HEK293 (cell line): Measurements from ENCODE around the gene SIRT7.

Source experiments
- BCL11B ChIP-seq: fragments of 450-650 bp; formaldehyde crosslinking; IDR thresholded peaks from 2 replicates; pipeline ENCODE4 v1.5.1; 2016; ENCODE audit warnings: low read depth, missing biosample characterization, missing genetic modification characterization
- FEZF1 ChIP-seq: fragments of 450-650 bp; formaldehyde crosslinking; IDR thresholded peaks from 2 replicates; pipeline ENCODE4 v1.5.1; 2016; ENCODE audit warnings: missing biosample characterization, missing genetic modification characterization
- HOXA7 ChIP-seq: sonication (generic); formaldehyde crosslinking; IDR thresholded peaks from 2 replicates; pipeline ENCODE4 v1.8.1; 2022; ENCODE audit warnings: missing genetic modification reagents, borderline replicate concordance
- HOXC10 ChIP-seq: sonication (generic); formaldehyde crosslinking; IDR thresholded peaks from 2 replicates; pipeline ENCODE4 v1.8.1; 2023; ENCODE audit warnings: mild to moderate bottlenecking, missing genetic modification reagents
- KLF8 ChIP-seq: fragments of 450-650 bp; formaldehyde crosslinking; IDR thresholded peaks from 2 replicates; pipeline ENCODE4 v1.5.1; 2016; ENCODE audit warnings: missing biosample characterization, missing genetic modification characterization
- PRDM1 ChIP-seq: fragments of 450-650 bp; formaldehyde crosslinking; IDR thresholded peaks from 2 replicates; pipeline ENCODE4; 2016; ENCODE audit warnings: missing biosample characterization, missing genetic modification characterization
- SP3 ChIP-seq: fragments of 450-650 bp; formaldehyde crosslinking; IDR thresholded peaks from 2 replicates; pipeline ENCODE4 v1.5.1; 2016; ENCODE audit warnings: missing biosample characterization, missing genetic modification characterization
- ZFP41 ChIP-seq: fragments of 450-650 bp; formaldehyde crosslinking; IDR thresholded peaks from 2 replicates; pipeline ENCODE4 v1.5.1; 2016; ENCODE audit warnings: missing biosample characterization, missing genetic modification characterization, borderline replicate concordance
- ZNF112 ChIP-seq: fragments of 450-650 bp; formaldehyde crosslinking; IDR thresholded peaks from 2 replicates; pipeline ENCODE4 v1.5.0; 2017; ENCODE audit warnings: missing biosample characterization, missing genetic modification characterization
- ZNF155 ChIP-seq: fragments of 450-650 bp; formaldehyde crosslinking; IDR thresholded peaks from 2 replicates; pipeline ENCODE4 v1.5.1; 2016; ENCODE audit warnings: missing biosample characterization, missing genetic modification characterization
- ZNF184 ChIP-seq: fragments of 450-650 bp; IDR thresholded peaks from 2 replicates; pipeline ENCODE4 v1.5.1; 2018; ENCODE audit warnings: missing biosample characterization, mild to moderate bottlenecking, missing genetic modification characterization
- ZNF202 ChIP-seq: fragments of 450-650 bp; formaldehyde crosslinking; IDR thresholded peaks from 2 replicates; pipeline ENCODE4 v1.5.1; 2016; ENCODE audit warnings: missing biosample characterization, missing genetic modification characterization, borderline replicate concordance
- ZNF211 ChIP-seq: fragments of 450-650 bp; formaldehyde crosslinking; IDR thresholded peaks from 2 replicates; pipeline ENCODE4 v1.5.1; 2016; ENCODE audit warnings: low read depth, missing biosample characterization, missing genetic modification characterization
- ZNF223 ChIP-seq: fragments of 450-650 bp; formaldehyde crosslinking; IDR thresholded peaks from 2 replicates; pipeline ENCODE4 v1.5.1; 2016; ENCODE audit warnings: missing biosample characterization, missing genetic modification characterization
- ZNF48 ChIP-seq: fragments of 450-650 bp; formaldehyde crosslinking; IDR thresholded peaks from 2 replicates; pipeline ENCODE4 v1.5.1; 2016; ENCODE audit warnings: missing biosample characterization, missing genetic modification characterization
- ZNF514 ChIP-seq: fragments of 450-650 bp; formaldehyde crosslinking; IDR thresholded peaks from 2 replicates; pipeline ENCODE4 v1.5.1; 2016; ENCODE audit warnings: missing biosample characterization, missing genetic modification characterization
- ZNF521 ChIP-seq: fragments of 450-650 bp; formaldehyde crosslinking; IDR thresholded peaks from 2 replicates; pipeline ENCODE4 v1.5.1; 2017; ENCODE audit warnings: missing biosample characterization, mild to moderate bottlenecking, missing genetic modification characterization
- ZNF529 ChIP-seq: fragments of 450-650 bp; formaldehyde crosslinking; IDR thresholded peaks from 2 replicates; pipeline ENCODE4 v1.5.1; 2017; ENCODE audit warnings: missing genetic modification characterization, missing biosample characterization; ENCODE audit not compliant: insufficient replicate concordance
- ZNF530 ChIP-seq: fragments of 450-650 bp; formaldehyde crosslinking; IDR thresholded peaks from 2 replicates; pipeline ENCODE4 v1.5.1; 2016; ENCODE audit warnings: low read depth, missing biosample characterization, missing genetic modification characterization
- ZXDB ChIP-seq: fragments of 450-650 bp; formaldehyde crosslinking; IDR thresholded peaks from 2 replicates; pipeline ENCODE4 v1.5.1; 2016; ENCODE audit warnings: missing biosample characterization, missing genetic modification characterization
- TF ChIP-seq, protein P1 (sequence below): fragments of 450-650 bp; formaldehyde crosslinking; IDR thresholded peaks from 2 replicates; pipeline ENCODE4 v1.5.1; 2016; ENCODE audit warnings: missing biosample characterization, missing genetic modification characterization, low read depth
- TF ChIP-seq, protein P2 (sequence below): fragments of 450-650 bp; IDR thresholded peaks from 2 replicates; pipeline ENCODE4 v1.5.1; 2018; ENCODE audit warnings: missing biosample characterization, missing genetic modification characterization
- TF ChIP-seq, protein P3 (sequence below): sonication (generic); formaldehyde crosslinking; IDR thresholded peaks from 2 replicates; pipeline ENCODE4 v1.8.1; 2022; ENCODE audit warnings: mild to moderate bottlenecking, moderate library complexity, missing genetic modification reagents
- TF ChIP-seq, protein P4 (sequence below): fragments of 450-650 bp; formaldehyde crosslinking; IDR thresholded peaks from 2 replicates; pipeline ENCODE4 v1.5.1; 2016; ENCODE audit warnings: missing biosample characterization, missing genetic modification characterization
- TF ChIP-seq, protein P5 (sequence below): fragments of 450-650 bp; formaldehyde crosslinking; IDR thresholded peaks from 2 replicates; pipeline ENCODE4 v1.5.1; 2017; ENCODE audit warnings: missing biosample characterization, mild to moderate bottlenecking, missing genetic modification characterization, moderate library complexity
- TF ChIP-seq, protein P6 (sequence below): IDR thresholded peaks from 2 replicates; pipeline ENCODE4 v1.6.1; 2011; ENCODE audit warnings: mild to moderate bottlenecking, low read depth, low read length, borderline replicate concordance
- TF ChIP-seq, protein P7 (sequence below): fragments of 450-650 bp; formaldehyde crosslinking; IDR thresholded peaks from 2 replicates; pipeline ENCODE4 v1.5.1; 2016; ENCODE audit warnings: missing biosample characterization, missing genetic modification characterization

Gene SIRT7

DNA sequence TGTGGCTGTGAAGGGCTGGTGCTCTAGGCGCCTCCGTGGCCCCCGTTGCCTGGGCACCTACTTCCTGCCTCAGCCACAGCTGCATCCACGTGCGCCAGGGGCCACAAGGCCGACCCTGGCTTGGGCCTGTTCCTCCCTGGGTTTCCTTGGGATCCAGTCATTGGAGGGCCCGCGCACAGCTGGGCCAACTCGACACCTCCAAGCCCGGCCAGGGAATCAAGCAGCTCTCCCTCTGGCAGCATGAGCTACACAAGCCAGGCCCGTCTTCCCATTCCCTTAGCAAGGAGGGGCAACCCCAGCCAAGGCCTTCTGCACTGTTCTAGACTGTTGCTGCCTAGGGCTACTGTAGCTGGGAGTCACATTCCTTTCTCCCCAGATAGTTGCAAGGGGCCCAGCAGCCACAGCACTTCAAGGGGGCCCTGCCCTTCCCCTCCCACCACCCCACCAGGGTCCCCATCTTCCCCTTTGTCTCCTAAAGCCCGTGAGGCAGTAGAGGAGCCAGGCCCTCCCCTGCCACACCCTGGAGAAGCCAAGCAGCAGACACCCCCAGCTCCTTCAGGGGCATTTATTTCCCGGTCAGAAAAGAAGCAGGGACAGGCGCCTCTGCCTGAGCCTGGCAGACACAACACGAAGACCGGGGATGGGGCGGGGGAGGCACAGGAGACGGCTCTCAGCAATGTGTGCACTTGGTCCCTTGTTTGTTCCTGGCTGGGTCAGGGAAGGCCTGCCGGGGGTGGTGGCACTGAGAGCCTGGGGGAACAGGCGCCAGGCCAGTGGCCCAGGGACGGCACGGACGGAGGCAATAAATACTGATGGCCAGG, 50.6 kb downstream of the SIRT7 start (continued):
- TF ChIP-seq, protein P1, sequence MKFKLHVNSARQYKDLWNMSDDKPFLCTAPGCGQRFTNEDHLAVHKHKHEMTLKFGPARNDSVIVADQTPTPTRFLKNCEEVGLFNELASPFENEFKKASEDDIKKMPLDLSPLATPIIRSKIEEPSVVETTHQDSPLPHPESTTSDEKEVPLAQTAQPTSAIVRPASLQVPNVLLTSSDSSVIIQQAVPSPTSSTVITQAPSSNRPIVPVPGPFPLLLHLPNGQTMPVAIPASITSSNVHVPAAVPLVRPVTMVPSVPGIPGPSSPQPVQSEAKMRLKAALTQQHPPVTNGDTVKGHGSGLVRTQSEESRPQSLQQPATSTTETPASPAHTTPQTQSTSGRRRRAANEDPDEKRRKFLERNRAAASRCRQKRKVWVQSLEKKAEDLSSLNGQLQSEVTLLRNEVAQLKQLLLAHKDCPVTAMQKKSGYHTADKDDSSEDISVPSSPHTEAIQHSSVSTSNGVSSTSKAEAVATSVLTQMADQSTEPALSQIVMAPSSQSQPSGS (tag by site-specific recombination) = no peak
- TF ChIP-seq, protein P2, sequence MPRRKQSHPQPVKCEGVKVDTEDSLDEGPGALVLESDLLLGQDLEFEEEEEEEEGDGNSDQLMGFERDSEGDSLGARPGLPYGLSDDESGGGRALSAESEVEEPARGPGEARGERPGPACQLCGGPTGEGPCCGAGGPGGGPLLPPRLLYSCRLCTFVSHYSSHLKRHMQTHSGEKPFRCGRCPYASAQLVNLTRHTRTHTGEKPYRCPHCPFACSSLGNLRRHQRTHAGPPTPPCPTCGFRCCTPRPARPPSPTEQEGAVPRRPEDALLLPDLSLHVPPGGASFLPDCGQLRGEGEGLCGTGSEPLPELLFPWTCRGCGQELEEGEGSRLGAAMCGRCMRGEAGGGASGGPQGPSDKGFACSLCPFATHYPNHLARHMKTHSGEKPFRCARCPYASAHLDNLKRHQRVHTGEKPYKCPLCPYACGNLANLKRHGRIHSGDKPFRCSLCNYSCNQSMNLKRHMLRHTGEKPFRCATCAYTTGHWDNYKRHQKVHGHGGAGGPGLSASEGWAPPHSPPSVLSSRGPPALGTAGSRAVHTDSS = no peak; the same call in 1 of the 2 replicates
- TF ChIP-seq ZNF529 (no peak), ZNF514 (no peak), BCL11B (peak; percentile 39), ZFP41 (tag by site-specific recombination) (no peak), ZNF223 (tag by site-specific recombination) (no peak), ZNF184 (no peak), ZNF530 (tag by site-specific recombination) (no peak), ZNF521 (tag by site-specific recombination) (no peak), ZNF112 (no peak), SP3 (no peak), ZNF155 (tag by site-specific recombination) (no peak), HOXC10 (CRISPR knock-in tag) (no peak), HOXA7 (no peak), ZNF48 (no peak), PRDM1 (tag by site-specific recombination) (no peak), FEZF1 (tag by site-specific recombination) (no peak; the same call in 1 of the 2 replicates), ZNF211 (tag by site-specific recombination) (no peak), ZXDB (tag by site-specific recombination) (0 out of 2 replicates have a peak, but pooled peaks have one; percentile 23), KLF8 (tag by site-specific recombination) (peak; percentile 79; the same call in 1 of the 2 replicates), ZNF202 (tag by site-specific recombination) (no peak)
- TF ChIP-seq, protein P3, sequence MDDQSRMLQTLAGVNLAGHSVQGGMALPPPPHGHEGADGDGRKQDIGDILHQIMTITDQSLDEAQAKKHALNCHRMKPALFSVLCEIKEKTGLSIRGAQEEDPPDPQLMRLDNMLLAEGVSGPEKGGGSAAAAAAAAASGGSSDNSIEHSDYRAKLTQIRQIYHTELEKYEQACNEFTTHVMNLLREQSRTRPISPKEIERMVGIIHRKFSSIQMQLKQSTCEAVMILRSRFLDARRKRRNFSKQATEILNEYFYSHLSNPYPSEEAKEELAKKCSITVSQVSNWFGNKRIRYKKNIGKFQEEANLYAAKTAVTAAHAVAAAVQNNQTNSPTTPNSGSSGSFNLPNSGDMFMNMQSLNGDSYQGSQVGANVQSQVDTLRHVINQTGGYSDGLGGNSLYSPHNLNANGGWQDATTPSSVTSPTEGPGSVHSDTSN (CRISPR knock-in tag) = no peak
- TF ChIP-seq, protein P4, sequence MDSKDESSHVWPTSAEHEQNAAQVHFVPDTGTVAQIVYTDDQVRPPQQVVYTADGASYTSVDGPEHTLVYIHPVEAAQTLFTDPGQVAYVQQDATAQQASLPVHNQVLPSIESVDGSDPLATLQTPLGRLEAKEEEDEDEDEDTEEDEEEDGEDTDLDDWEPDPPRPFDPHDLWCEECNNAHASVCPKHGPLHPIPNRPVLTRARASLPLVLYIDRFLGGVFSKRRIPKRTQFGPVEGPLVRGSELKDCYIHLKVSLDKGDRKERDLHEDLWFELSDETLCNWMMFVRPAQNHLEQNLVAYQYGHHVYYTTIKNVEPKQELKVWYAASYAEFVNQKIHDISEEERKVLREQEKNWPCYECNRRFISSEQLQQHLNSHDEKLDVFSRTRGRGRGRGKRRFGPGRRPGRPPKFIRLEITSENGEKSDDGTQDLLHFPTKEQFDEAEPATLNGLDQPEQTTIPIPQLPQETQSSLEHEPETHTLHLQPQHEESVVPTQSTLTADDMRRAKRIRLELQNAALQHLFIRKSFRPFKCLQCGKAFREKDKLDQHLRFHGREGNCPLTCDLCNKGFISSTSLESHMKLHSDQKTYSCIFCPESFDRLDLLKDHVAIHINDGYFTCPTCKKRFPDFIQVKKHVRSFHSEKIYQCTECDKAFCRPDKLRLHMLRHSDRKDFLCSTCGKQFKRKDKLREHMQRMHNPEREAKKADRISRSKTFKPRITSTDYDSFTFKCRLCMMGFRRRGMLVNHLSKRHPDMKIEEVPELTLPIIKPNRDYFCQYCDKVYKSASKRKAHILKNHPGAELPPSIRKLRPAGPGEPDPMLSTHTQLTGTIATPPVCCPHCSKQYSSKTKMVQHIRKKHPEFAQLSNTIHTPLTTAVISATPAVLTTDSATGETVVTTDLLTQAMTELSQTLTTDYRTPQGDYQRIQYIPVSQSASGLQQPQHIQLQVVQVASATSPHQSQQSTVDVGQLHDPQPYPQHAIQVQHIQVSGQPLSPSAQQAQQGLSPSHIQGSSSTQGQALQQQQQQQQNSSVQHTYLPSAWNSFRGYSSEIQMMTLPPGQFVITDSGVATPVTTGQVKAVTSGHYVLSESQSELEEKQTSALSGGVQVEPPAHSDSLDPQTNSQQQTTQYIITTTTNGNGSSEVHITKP (tag by site-specific recombination) = peak; percentile 44
- TF ChIP-seq, protein P5, sequence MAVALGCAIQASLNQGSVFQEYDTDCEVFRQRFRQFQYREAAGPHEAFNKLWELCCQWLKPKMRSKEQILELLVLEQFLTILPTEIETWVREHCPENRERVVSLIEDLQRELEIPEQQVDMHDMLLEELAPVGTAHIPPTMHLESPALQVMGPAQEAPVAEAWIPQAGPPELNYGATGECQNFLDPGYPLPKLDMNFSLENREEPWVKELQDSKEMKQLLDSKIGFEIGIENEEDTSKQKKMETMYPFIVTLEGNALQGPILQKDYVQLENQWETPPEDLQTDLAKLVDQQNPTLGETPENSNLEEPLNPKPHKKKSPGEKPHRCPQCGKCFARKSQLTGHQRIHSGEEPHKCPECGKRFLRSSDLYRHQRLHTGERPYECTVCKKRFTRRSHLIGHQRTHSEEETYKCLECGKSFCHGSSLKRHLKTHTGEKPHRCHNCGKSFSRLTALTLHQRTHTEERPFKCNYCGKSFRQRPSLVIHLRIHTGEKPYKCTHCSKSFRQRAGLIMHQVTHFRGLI (tag by site-specific recombination) = peak; percentile 36
- TF ChIP-seq, protein P6, sequence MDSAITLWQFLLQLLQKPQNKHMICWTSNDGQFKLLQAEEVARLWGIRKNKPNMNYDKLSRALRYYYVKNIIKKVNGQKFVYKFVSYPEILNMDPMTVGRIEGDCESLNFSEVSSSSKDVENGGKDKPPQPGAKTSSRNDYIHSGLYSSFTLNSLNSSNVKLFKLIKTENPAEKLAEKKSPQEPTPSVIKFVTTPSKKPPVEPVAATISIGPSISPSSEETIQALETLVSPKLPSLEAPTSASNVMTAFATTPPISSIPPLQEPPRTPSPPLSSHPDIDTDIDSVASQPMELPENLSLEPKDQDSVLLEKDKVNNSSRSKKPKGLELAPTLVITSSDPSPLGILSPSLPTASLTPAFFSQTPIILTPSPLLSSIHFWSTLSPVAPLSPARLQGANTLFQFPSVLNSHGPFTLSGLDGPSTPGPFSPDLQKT = no peak
- TF ChIP-seq, protein P7, sequence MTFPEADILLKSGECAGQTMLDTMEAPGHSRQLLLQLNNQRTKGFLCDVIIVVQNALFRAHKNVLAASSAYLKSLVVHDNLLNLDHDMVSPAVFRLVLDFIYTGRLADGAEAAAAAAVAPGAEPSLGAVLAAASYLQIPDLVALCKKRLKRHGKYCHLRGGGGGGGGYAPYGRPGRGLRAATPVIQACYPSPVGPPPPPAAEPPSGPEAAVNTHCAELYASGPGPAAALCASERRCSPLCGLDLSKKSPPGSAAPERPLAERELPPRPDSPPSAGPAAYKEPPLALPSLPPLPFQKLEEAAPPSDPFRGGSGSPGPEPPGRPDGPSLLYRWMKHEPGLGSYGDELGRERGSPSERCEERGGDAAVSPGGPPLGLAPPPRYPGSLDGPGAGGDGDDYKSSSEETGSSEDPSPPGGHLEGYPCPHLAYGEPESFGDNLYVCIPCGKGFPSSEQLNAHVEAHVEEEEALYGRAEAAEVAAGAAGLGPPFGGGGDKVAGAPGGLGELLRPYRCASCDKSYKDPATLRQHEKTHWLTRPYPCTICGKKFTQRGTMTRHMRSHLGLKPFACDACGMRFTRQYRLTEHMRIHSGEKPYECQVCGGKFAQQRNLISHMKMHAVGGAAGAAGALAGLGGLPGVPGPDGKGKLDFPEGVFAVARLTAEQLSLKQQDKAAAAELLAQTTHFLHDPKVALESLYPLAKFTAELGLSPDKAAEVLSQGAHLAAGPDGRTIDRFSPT (tag by site-specific recombination) = peak; percentile 90
